H1 (cell line): ENCODE data around the gene NYAP2. TPM values are rescaled to one million over a fixed set of nuclear protein-coding genes. Genes with fewer than 3 reads are reported as not detected.

Experiments used
- CTCF ChIA-PET: fragments of 300-600 bp; sonication (Branson Sonifier 250); formaldehyde crosslinking; loops from one replicate; lab custom pipeline; 2021; ENCODE audit not compliant: partially characterized antibody; lab: Charles Lee
- POLR2A ChIA-PET: fragments of 300-600 bp; sonication (Branson Sonifier 250); formaldehyde crosslinking; loops from one replicate; lab custom pipeline; 2021; ENCODE audit warnings: inconsistent platforms; ENCODE audit not compliant: partially characterized antibody; lab: Charles Lee
- DNase-seq, 2 experiments: peaks; one replicate each; pipeline versions ENCODE4 v3.0.0 to v3.0.0-alpha.2; 2010 to 2022; ENCODE audit warnings: low spot score in 2 of 2, low read depth in 1 of 2, mixed read lengths in 1 of 2
- FAIRE-seq: peaks from 2 replicates; lab custom pipeline; 2011; peaks lifted over from hg19 to GRCh38; lab: Jason Lieb, UNC
- H2AFZ ChIP-seq: 2 replicates; pipeline ENCODE4 v1.8.1; 2012; ENCODE audit warnings: low read length, inconsistent platforms
- H2AK5ac ChIP-seq: 2 replicates; pipeline ENCODE4 v1.6.1; 2013; ENCODE audit warnings: low read depth, low read length
- H2BK120ac ChIP-seq: replicated peaks from 2 replicates; pipeline ENCODE3; 2013; ENCODE audit warnings: low read depth, low read length, inconsistent platforms
- H2BK12ac ChIP-seq: 2 replicates; pipeline ENCODE4 v1.6.1; 2013; ENCODE audit warnings: low read depth, low read length
- H2BK15ac ChIP-seq: 2 replicates; pipeline ENCODE4 v1.6.1; 2013; ENCODE audit warnings: low read length
- H2BK20ac ChIP-seq: 2 replicates; pipeline ENCODE4 v1.6.1; 2013; ENCODE audit warnings: low read length
- H2BK5ac ChIP-seq: 2 replicates; pipeline ENCODE4 v1.6.1; 2013; ENCODE audit warnings: low read depth, low read length
- H3K14ac ChIP-seq: 2 replicates; pipeline ENCODE4 v1.6.1; 2013; ENCODE audit warnings: inconsistent platforms; ENCODE audit not compliant: insufficient read length
- H3K18ac ChIP-seq: 2 replicates; pipeline ENCODE4 v1.6.1; 2013; ENCODE audit warnings: low read length; ENCODE audit errors: extremely low read depth
- H3K23ac ChIP-seq: 2 replicates; pipeline ENCODE4 v1.6.1; 2013; ENCODE audit warnings: inconsistent platforms; ENCODE audit not compliant: insufficient read length
- H3K23me2 ChIP-seq: 2 replicates; pipeline ENCODE4 v1.6.1; 2013; ENCODE audit warnings: low read depth, low read length
- H3K27ac ChIP-seq: 2 replicates; pipeline ENCODE4 v1.6.1; 2011; ENCODE audit warnings: low read depth, low read length, inconsistent platforms
- H3K27me3 ChIP-seq, 4 experiments: replicated peaks in 1 of 4; 1 replicate in 1 of 4; 2 replicates in 3 of 4; pipeline versions ENCODE4 v1.6.1 to v1.8.1; 2011 to 2013; ENCODE audit warnings: low read length in 3 of 4, mild to moderate bottlenecking in 3 of 4, inconsistent platforms in 2 of 4, mixed read lengths in 2 of 4, moderate library complexity in 1 of 4; ENCODE audit not compliant: control insufficient read depth in 3 of 4, insufficient read depth in 3 of 4; ENCODE audit errors: extremely low read depth in 1 of 4
- H3K36me3 ChIP-seq, 4 experiments: 2 replicates each; pipeline versions ENCODE4 v1.6.1 to v1.8.1; 2011 to 2013; ENCODE audit warnings: mild to moderate bottlenecking in 4 of 4, low read length in 3 of 4, moderate library complexity in 2 of 4, control low read depth in 1 of 4, inconsistent platforms in 1 of 4; ENCODE audit not compliant: insufficient read depth in 4 of 4, control insufficient read depth in 2 of 4
- H3K4ac ChIP-seq: replicated peaks from 2 replicates; pipeline ENCODE3; 2013; ENCODE audit warnings: low read length, low read depth, mixed read lengths, inconsistent platforms; ENCODE audit not compliant: insufficient read length
- H3K4me1 ChIP-seq, 4 experiments: replicated peaks in 1 of 4; 1 replicate in 1 of 4; 2 replicates in 3 of 4; pipeline versions ENCODE4 v1.6.1 to v1.8.1; 2011 to 2013; ENCODE audit warnings: low read length in 3 of 4, inconsistent platforms in 2 of 4, mixed read lengths in 1 of 4; ENCODE audit not compliant: insufficient read depth in 4 of 4, control insufficient read depth in 3 of 4
- H3K4me2 ChIP-seq, 2 experiments: 2 replicates each; pipeline versions ENCODE4 v1.6.1 to v1.8.1; 2011 to 2013; ENCODE audit warnings: low read depth in 2 of 2, low read length in 2 of 2, control low read depth in 1 of 2, inconsistent platforms in 1 of 2, mild to moderate bottlenecking in 1 of 2; ENCODE audit not compliant: insufficient read depth in 1 of 2
- H3K4me3 ChIP-seq, 4 experiments: fragments of 200-600, 300-600 bp in 1 of 4; sonication (generic), shearing (Covaris generic), sonication (Bioruptor Twin) in 1 of 4; 2 replicates each; pipeline versions ENCODE4 v1.5.1 to v1.8.1; 2011 to 2016; ENCODE audit warnings: low read length in 4 of 4, low read depth in 3 of 4, control low read depth in 2 of 4, inconsistent platforms in 2 of 4, mild to moderate bottlenecking in 2 of 4, mixed read lengths in 1 of 4, moderate library complexity in 1 of 4; ENCODE audit not compliant: insufficient read depth in 2 of 4; ENCODE audit errors: extremely low read depth in 1 of 4
- H3K56ac ChIP-seq: replicated peaks from 2 replicates; pipeline ENCODE3; 2013; ENCODE audit warnings: low read depth, mild to moderate bottlenecking, mixed read lengths, low read length, inconsistent platforms; ENCODE audit not compliant: insufficient read length
- H3K79me1 ChIP-seq: 2 replicates; pipeline ENCODE4 v1.6.1; 2013; ENCODE audit warnings: low read depth, low read length, control low read depth
- H3K79me2 ChIP-seq, 2 experiments: 2 replicates each; pipeline versions ENCODE4 v1.6.1 to v1.8.1; 2012 to 2013; ENCODE audit warnings: low read length in 2 of 2, mild to moderate bottlenecking in 2 of 2, inconsistent platforms in 1 of 2; ENCODE audit not compliant: insufficient read depth in 2 of 2, control insufficient read depth in 1 of 2
- H3K9ac ChIP-seq, 4 experiments: replicated peaks in 1 of 4; 1 replicate in 1 of 4; 2 replicates in 3 of 4; pipeline versions ENCODE4 v1.6.1 to v1.8.1; 2011 to 2013; ENCODE audit warnings: low read depth in 3 of 4, low read length in 3 of 4, control low read depth in 2 of 4, mild to moderate bottlenecking in 2 of 4, moderate library complexity in 2 of 4, inconsistent platforms in 1 of 4; ENCODE audit errors: extremely low read depth in 1 of 4
- H3K9me3 ChIP-seq, 2 experiments: 2 replicates each; pipeline versions ENCODE4 v1.6.1 to v1.8.1; 2012 to 2013; ENCODE audit warnings: mild to moderate bottlenecking in 2 of 2, moderate library complexity in 2 of 2, control low read depth in 1 of 2, inconsistent platforms in 1 of 2, low read depth in 1 of 2, low read length in 1 of 2, mixed read lengths in 1 of 2; ENCODE audit not compliant: insufficient read depth in 2 of 2
- H4K20me1 ChIP-seq, 2 experiments: replicated peaks in 1 of 2; 2 replicates each; pipeline versions ENCODE3 to v1.8.1; 2011 to 2013; ENCODE audit warnings: inconsistent platforms in 2 of 2, low read length in 2 of 2, mild to moderate bottlenecking in 1 of 2; ENCODE audit not compliant: insufficient read depth in 2 of 2, control insufficient read depth in 1 of 2
- H4K5ac ChIP-seq: 2 replicates; pipeline ENCODE4 v1.6.1; 2013; ENCODE audit warnings: low read length, low read depth, mixed read lengths, inconsistent platforms; ENCODE audit not compliant: insufficient read length
- H4K8ac ChIP-seq: 2 replicates; pipeline ENCODE4 v1.8.0; 2013; ENCODE audit warnings: mild to moderate bottlenecking, moderate library complexity, low read length, inconsistent platforms; ENCODE audit not compliant: insufficient read depth; ENCODE audit errors: extremely low read depth
- H4K91ac ChIP-seq: replicated peaks from 2 replicates; pipeline ENCODE3; 2013; ENCODE audit warnings: low read length, mixed read lengths, inconsistent platforms; ENCODE audit not compliant: insufficient read length
- BACH1 ChIP-seq: IDR thresholded peaks from 2 replicates; pipeline ENCODE4 v1.6.1; 2012; ENCODE audit warnings: low read length, improper control_type of control experiment
- CEBPB ChIP-seq: IDR thresholded peaks from 2 replicates; pipeline ENCODE4 v1.6.1; 2012; ENCODE audit warnings: low read depth, low read length
- CHD2 ChIP-seq: IDR thresholded peaks from 2 replicates; pipeline ENCODE4 v1.6.1; 2012; ENCODE audit warnings: low read length, improper control_type of control experiment
- GABPA ChIP-seq: IDR thresholded peaks from 2 replicates; pipeline ENCODE4 v1.6.1; 2011; ENCODE audit warnings: mild to moderate bottlenecking, low read length, moderate library complexity, borderline replicate concordance; ENCODE audit not compliant: insufficient read depth
- GTF2F1 ChIP-seq: IDR thresholded peaks from 2 replicates; pipeline ENCODE4 v1.6.1; 2012; ENCODE audit warnings: low read depth, low read length, improper control_type of control experiment, borderline replicate concordance
- MAFK ChIP-seq: IDR thresholded peaks from 2 replicates; pipeline ENCODE4 v1.6.1; 2012; ENCODE audit warnings: low read depth, mild to moderate bottlenecking, improper control_type of control experiment, low read length
- POLR2A ChIP-seq, 2 experiments: IDR thresholded peaks; 1 replicate in 1 of 2; 2 replicates in 1 of 2; pipeline ENCODE4 v1.6.1; 2011; ENCODE audit warnings: low read depth in 2 of 2, low read length in 2 of 2, mild to moderate bottlenecking in 2 of 2; ENCODE audit errors: control extremely low read depth in 1 of 2
- WGBS, 2 experiments: shearing (Covaris generic) in 1 of 2; methylation state at CpG; one replicate each; pipeline versions ENCODE4 v1.1.6 to v1.1.7; 2013 to 2015; ENCODE audit warnings: low lambda C conversion rate in 2 of 2, mixed read lengths in 2 of 2, inconsistent platforms in 1 of 2, low coverage in 1 of 2, missing lambda C conversion rate in 1 of 2; ENCODE audit not compliant: insufficient replicate concordance in 2 of 2, insufficient coverage in 1 of 2, insufficient read length in 1 of 2; ENCODE audit errors: extremely low coverage in 1 of 2, missing lambda C conversion rate in 1 of 2; 5-methylcytosine and 5-hydroxymethylcytosine counted together
- polyA plus RNA-seq, 7 experiments: library from polyadenylated mRNA; depleted of rRNA in 3 of 7; stranded (reverse) in 5 of 7; unstranded in 2 of 7; fragments of >200 nt in 5 of 7; fragments of 200-250 nt in 2 of 7; gene quantifications; 1 replicate in 5 of 7; 2 replicates in 1 of 7; 4 replicates in 1 of 7; pipeline versions ENCODE4 v1.2.1 to v1.2.3, GENCODE V29; 2011 to 2013; ENCODE audit warnings: missing spikeins in 2 of 7, mixed read lengths in 2 of 7
- total RNA-seq: library from RNA; stranded (reverse); fragmentation: NEBNext Ultra II Directional; extraction: Animal tissue kit (Norgen Biotek cat#: 25700); gene quantifications from 2 replicates; pipeline ENCODE4 v1.2.1, GENCODE V29; 2021

The NYAP2 gene
- total and polyA plus RNA-seq, 2 of the 8 experiments (the other 6 are each of a cell fraction or from before 2014, with no cell fraction given): not detected

- no peak overlapping the region for H2BK120ac ChIP-seq
- H3K23ac ChIP-seq: no peak overlapping the region
- no peak overlapping the region for H4K91ac ChIP-seq
- ChIA-PET CTCF (interaction anchor here (0.6 to 2.2 kb wide), 3 partner anchors 276 to 1533 kb away, joined by 3 to 6 read pairs (median 3); no protein-coding TSS in a partner anchor), POLR2A (no interaction called here)
- H2BK15ac ChIP-seq: no peak overlapping the region
- FAIRE-seq (no peak), DNase-seq (no peak)
- H3K9ac ChIP-seq: no peak overlapping the region
- no peak overlapping the region for H4K8ac ChIP-seq
- H3K27ac ChIP-seq: no peak overlapping the region
- H4K20me1 ChIP-seq: no peaks in the 10 kb centered on the region
- no peak overlapping the region for H2BK20ac ChIP-seq
- no peaks in the 10 kb centered on the region for H3K27me3 ChIP-seq
- H3K4me1 ChIP-seq: no peaks in the 10 kb centered on the region
- 83% methylated on average over 1 of the region's 1 CpG; no CpG with 5 or more reads in 1 of the 2 experiments for WGBS, 2 experiments
- no peaks in the 10 kb centered on the region for H3K9me3 ChIP-seq
- no peak overlapping the region for H2BK5ac ChIP-seq
- H3K14ac ChIP-seq: no peak overlapping the region
- H3K4me2 ChIP-seq: no peak overlapping the region
- H2AK5ac ChIP-seq: no peak overlapping the region
- no peaks in the 10 kb centered on the region for H3K36me3 ChIP-seq
- no peaks in the 10 kb centered on the region for H3K79me1 ChIP-seq
- H3K56ac ChIP-seq: no peak overlapping the region
- no peaks in the 10 kb centered on the region for H3K79me2 ChIP-seq
- H3K4me3 ChIP-seq: no peak overlapping the region
- no peak overlapping the region for H2AFZ ChIP-seq
- no peak overlapping the region for H3K18ac ChIP-seq
- H3K23me2 ChIP-seq: no peaks in the 10 kb centered on the region
- H3K4ac ChIP-seq: no peak overlapping the region
- no peak overlapping the region for H2BK12ac ChIP-seq
- no peak overlapping the region for H4K5ac ChIP-seq
- TF ChIP-seq GTF2F1 (no peak), BACH1 (no peak), CHD2 (no peak), CEBPB (no peak), MAFK (no peak), GABPA (no peak), POLR2A (IDR thresholded peaks at IDR 0.05; ENCODE audit: control extremely low read depth in 1 of 2, low read depth in 2 of 2, low read length in 2 of 2) (no peak)
Observed at GRCh38 chr2:225559072-225559415, 159.5 kb downstream of the NYAP2 start.
